GM23338 (cell line): ENCODE data around the gene OR52L1.

ENCODE experiments used
- EZH2 ChIP-seq: fragments of 200-600 bp; sonication (generic); IDR thresholded peaks from one replicate; pipeline ENCODE4 v1.8.0; 2017; ENCODE audit warnings: antibody characterized with exemption, mild to moderate bottlenecking, low read depth; ENCODE audit not compliant: unreplicated experiment
- EZH2phosphoT487 ChIP-seq: fragments of 200-600 bp; sonication (generic); IDR thresholded peaks from one replicate; pipeline ENCODE4 v1.8.1; 2018; ENCODE audit warnings: antibody characterized with exemption; ENCODE audit not compliant: unreplicated experiment
- POLR2AphosphoS5 ChIP-seq: IDR thresholded peaks from 2 replicates; pipeline ENCODE4 v1.6.1; 2016; ENCODE audit warnings: antibody characterized with exemption, low read depth
- ZNF114 ChIP-seq: fragments of 250-450 bp; sonication (Bioruptor Pico); IDR thresholded peaks from 2 replicates; pipeline ENCODE4 v1.5.0; 2020; ENCODE audit warnings: mild to moderate bottlenecking, moderate library complexity
- TF ChIP-seq, protein P1 (sequence below), 2 experiments: fragments of 200-600 bp in 1 of 2; sonication (generic) in 1 of 2; conservative IDR thresholded peaks; 2 replicates each; pipeline versions ENCODE4 v1.5.1 to v1.6.1; 2016 to 2017; ENCODE audit warnings: antibody characterized with exemption in 2 of 2, low read depth in 2 of 2, mild to moderate bottlenecking in 2 of 2, moderate library complexity in 1 of 2
- TF ChIP-seq, protein P2 (sequence below): IDR thresholded peaks from one replicate; pipeline ENCODE4 v1.6.1; 2018; ENCODE audit warnings: antibody characterized with exemption; ENCODE audit not compliant: unreplicated experiment

DNA sequence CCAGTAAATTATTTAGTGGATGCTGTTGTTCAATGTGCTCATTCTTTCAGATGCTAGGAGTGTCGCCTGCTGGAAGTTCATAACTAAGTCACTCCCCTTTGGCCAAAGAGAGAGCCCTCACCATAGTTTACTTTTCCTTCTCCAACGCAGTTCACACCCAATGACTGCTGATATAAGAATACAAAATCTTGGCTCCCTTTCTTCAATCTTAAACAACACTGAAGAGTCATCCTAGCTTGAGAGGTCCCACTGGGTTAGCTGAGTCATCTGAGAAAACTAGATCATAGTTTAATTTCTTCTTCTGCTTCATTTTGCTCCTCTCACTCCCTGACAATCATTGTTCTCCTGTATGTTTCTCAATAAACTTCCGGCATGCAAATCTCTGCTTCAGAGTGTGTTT is 5.4 kb upstream of the OR52L1 start:
- TF ChIP-seq, protein P1, sequence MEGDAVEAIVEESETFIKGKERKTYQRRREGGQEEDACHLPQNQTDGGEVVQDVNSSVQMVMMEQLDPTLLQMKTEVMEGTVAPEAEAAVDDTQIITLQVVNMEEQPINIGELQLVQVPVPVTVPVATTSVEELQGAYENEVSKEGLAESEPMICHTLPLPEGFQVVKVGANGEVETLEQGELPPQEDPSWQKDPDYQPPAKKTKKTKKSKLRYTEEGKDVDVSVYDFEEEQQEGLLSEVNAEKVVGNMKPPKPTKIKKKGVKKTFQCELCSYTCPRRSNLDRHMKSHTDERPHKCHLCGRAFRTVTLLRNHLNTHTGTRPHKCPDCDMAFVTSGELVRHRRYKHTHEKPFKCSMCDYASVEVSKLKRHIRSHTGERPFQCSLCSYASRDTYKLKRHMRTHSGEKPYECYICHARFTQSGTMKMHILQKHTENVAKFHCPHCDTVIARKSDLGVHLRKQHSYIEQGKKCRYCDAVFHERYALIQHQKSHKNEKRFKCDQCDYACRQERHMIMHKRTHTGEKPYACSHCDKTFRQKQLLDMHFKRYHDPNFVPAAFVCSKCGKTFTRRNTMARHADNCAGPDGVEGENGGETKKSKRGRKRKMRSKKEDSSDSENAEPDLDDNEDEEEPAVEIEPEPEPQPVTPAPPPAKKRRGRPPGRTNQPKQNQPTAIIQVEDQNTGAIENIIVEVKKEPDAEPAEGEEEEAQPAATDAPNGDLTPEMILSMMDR (conservative IDR thresholded peaks at IDR 0.05; ENCODE audit: low read depth in 2 of 2) = no peak
- TF ChIP-seq POLR2AphosphoS5 (no peak), EZH2 (no peak), EZH2phosphoT487 (no peak), ZNF114 (CRISPR knock-in tag) (no peak)
- TF ChIP-seq, protein P2, sequence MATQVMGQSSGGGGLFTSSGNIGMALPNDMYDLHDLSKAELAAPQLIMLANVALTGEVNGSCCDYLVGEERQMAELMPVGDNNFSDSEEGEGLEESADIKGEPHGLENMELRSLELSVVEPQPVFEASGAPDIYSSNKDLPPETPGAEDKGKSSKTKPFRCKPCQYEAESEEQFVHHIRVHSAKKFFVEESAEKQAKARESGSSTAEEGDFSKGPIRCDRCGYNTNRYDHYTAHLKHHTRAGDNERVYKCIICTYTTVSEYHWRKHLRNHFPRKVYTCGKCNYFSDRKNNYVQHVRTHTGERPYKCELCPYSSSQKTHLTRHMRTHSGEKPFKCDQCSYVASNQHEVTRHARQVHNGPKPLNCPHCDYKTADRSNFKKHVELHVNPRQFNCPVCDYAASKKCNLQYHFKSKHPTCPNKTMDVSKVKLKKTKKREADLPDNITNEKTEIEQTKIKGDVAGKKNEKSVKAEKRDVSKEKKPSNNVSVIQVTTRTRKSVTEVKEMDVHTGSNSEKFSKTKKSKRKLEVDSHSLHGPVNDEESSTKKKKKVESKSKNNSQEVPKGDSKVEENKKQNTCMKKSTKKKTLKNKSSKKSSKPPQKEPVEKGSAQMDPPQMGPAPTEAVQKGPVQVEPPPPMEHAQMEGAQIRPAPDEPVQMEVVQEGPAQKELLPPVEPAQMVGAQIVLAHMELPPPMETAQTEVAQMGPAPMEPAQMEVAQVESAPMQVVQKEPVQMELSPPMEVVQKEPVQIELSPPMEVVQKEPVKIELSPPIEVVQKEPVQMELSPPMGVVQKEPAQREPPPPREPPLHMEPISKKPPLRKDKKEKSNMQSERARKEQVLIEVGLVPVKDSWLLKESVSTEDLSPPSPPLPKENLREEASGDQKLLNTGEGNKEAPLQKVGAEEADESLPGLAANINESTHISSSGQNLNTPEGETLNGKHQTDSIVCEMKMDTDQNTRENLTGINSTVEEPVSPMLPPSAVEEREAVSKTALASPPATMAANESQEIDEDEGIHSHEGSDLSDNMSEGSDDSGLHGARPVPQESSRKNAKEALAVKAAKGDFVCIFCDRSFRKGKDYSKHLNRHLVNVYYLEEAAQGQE = no peak
